ENCODE data around the gene C1QTNF12. TPM values are rescaled to one million over a fixed set of nuclear protein-coding genes. Genes with fewer than 3 reads are reported as not detected.

The C1QTNF12 gene
- total and polyA plus RNA-seq, 2 donors (not counting 3 experiments of a cell fraction or from before 2014, with no cell fraction given), result 1.0 to 1.9 TPM

DNA sequence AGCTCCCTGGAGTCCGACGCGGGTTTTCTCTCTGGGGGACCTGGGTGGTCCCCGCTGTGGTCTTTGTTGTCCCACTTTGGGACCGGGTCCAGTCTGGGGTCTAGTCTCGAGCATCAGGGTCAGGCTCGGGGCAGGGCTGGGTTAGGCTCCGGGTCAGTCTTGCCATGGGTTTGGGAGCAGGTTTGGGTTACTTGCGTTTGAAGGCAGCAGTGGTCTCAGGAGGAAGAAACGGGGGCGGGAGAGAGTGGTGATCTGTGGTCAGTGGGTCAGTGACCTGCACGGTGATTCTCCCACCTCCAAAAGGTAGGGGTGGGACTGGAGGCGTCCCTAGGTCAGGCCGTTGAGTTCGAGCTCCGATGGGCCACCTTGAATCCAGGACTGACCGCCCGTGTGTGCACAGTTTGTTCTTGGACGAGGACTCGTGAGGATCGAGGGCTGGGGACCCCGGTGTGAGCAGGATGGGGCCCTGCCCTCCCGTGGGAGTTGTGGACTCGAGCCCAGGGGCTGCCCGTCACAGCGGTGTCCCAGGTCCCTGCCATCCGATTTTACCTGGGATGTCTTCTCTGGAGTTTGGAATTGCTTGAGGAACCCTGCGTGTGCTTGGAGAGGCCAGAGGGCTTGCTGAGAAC is 12.2 kb downstream of the C1QTNF12 start:
- ChIA-PET CTCF (no interaction called here), POLR2A (no interaction called here)
- no TSS peak for BruUV-seq (replicated peaks)
- H3K4me3 ChIP-seq (replicated peaks in 1 of 3; ENCODE audit: insufficient read depth in 1 of 3, low read depth in 1 of 3, low read length in 3 of 3), result no peak overlapping the region
- TF ChIP-seq POLR2A (IDR thresholded peaks at IDR 0.05; ENCODE audit: low read depth, low read length) (no peak), FOS (IDR thresholded peaks at IDR 0.05; ENCODE audit: borderline replicate concordance, insufficient read depth, low read length) (no peak), EZH2 (IDR thresholded peaks at IDR 0.05; ENCODE audit: borderline replicate concordance, low read depth, low read length, severe bottlenecking) (no peak), JUN (IDR thresholded peaks at IDR 0.05; ENCODE audit: borderline replicate concordance, insufficient read depth, insufficient read length, low read depth) (no peak), GATA2 (IDR thresholded peaks at IDR 0.05; ENCODE audit: insufficient read depth, insufficient read length, low read depth, low read length) (no peak), POLR2AphosphoS5 (IDR thresholded peaks at IDR 0.05; ENCODE audit: insufficient read depth, low read depth, low read length) (no peak), MYC (IDR thresholded peaks at IDR 0.05; ENCODE audit: low read depth, low read length) (no peak)
- dilution Hi-C loops (cut with MboI; ENCODE audit: extremely low pct_ligation_motif_present, low sequenced_read_pairs), result no loop called here
- peaks cover 6% of the 10 kb centered on the region for H3K4me1 ChIP-seq (ENCODE audit: control insufficient read depth, extremely low read depth, insufficient read depth, low read length)
- H3K36me3 ChIP-seq (ENCODE audit: control insufficient read depth in 2 of 2, extremely low read depth in 1 of 2, insufficient read depth in 2 of 2, low read length in 2 of 2), result no peaks in the 10 kb centered on the region
- intact Hi-C loops (cut with micrococcal nuclease), result no loop called here
- no peak overlapping the region for H3K9ac ChIP-seq (replicated peaks; ENCODE audit: extremely low read depth, insufficient read depth, low read length)
- no peaks in the 10 kb centered on the region for H4K20me1 ChIP-seq (replicated peaks; ENCODE audit: control insufficient read depth, extremely low read depth, insufficient read depth, low read length)
- no peaks in the 10 kb centered on the region for H3K27me3 ChIP-seq (ENCODE audit: control insufficient read depth in 2 of 2, insufficient read depth in 2 of 2, low read length in 2 of 2)
- FAIRE-seq, result no peak
- peaks cover 40% of the 10 kb centered on the region for H3K79me2 ChIP-seq (ENCODE audit: control insufficient read depth, insufficient read depth, low read length)
- no peaks in the 10 kb centered on the region for H3K9me1 ChIP-seq (replicated peaks; ENCODE audit: control insufficient read depth, extremely low read depth, insufficient read depth, low read length)
- H2AFZ ChIP-seq (ENCODE audit: low read depth, low read length), result no peak overlapping the region
- H3K9me3 ChIP-seq (replicated peaks; ENCODE audit: control insufficient read depth, insufficient read depth, low read length), result no peaks in the 10 kb centered on the region
- no peak overlapping the region for H3K27ac ChIP-seq (ENCODE audit: insufficient read depth, low read depth, low read length)
- no peak for DNase-seq (ENCODE audit: low read depth, low spot score)
- H3K4me2 ChIP-seq (ENCODE audit: insufficient read depth, low read length), result no peak overlapping the region

- Histone ChIP-seq H3K27me3 (ENCODE audit: control insufficient read depth in 2 of 2, insufficient read depth in 2 of 2, low read length in 2 of 2) (no peaks in the 10 kb centered on the region), H3K9me1 (replicated peaks; ENCODE audit: control insufficient read depth, extremely low read depth, insufficient read depth, low read length) (no peaks in the 10 kb centered on the region), H3K36me3 (ENCODE audit: control insufficient read depth in 2 of 2, extremely low read depth in 1 of 2, insufficient read depth in 2 of 2, low read length in 2 of 2) (no peaks in the 10 kb centered on the region), H3K4me1 (ENCODE audit: control insufficient read depth, extremely low read depth, insufficient read depth, low read length) (peaks cover 6% of the 10 kb centered on the region), H3K27ac (ENCODE audit: insufficient read depth, low read depth, low read length) (no peak overlapping the region), H3K79me2 (ENCODE audit: control insufficient read depth, insufficient read depth, low read length) (peaks cover 47% of the 10 kb centered on the region), H3K9me3 (replicated peaks; ENCODE audit: control insufficient read depth, insufficient read depth, low read length) (no peaks in the 10 kb centered on the region), H3K4me2 (ENCODE audit: insufficient read depth, low read length) (no peak overlapping the region), H3K9ac (replicated peaks; ENCODE audit: extremely low read depth, insufficient read depth, low read length) (no peak overlapping the region), H3K4me3 (replicated peaks in 1 of 3; ENCODE audit: insufficient read depth in 1 of 3, low read depth in 1 of 3, low read length in 3 of 3) (no peak overlapping the region), H4K20me1 (replicated peaks; ENCODE audit: control insufficient read depth, extremely low read depth, insufficient read depth, low read length) (no peaks in the 10 kb centered on the region), H2AFZ (ENCODE audit: low read depth, low read length) (no peak overlapping the region)
- ChIA-PET CTCF (no interaction called here), POLR2A (no interaction called here)
- TF ChIP-seq GATA2 (IDR thresholded peaks at IDR 0.05; ENCODE audit: insufficient read depth, insufficient read length, low read depth, low read length) (no peak), FOS (IDR thresholded peaks at IDR 0.05; ENCODE audit: borderline replicate concordance, insufficient read depth, low read length) (no peak), CTCF (IDR thresholded peaks at IDR 0.05; ENCODE audit: extremely low read depth in 1 of 2, insufficient read depth in 1 of 2, low read depth in 1 of 2, low read length in 2 of 2) (no peak)
- FAIRE-seq, result no peak
- no peak for DNase-seq (ENCODE audit: low read depth, low spot score)
- intact Hi-C loops (cut with micrococcal nuclease) (loop anchor here (2.0 kb wide), 1 partner anchor 27 kb away; no protein-coding TSS in a partner anchor), dilution Hi-C loops (cut with MboI; ENCODE audit: extremely low pct_ligation_motif_present, low sequenced_read_pairs) (no loop called here)
- BruUV-seq (replicated peaks), result no TSS peak
Measured at GRCh38 chr1:1233567-1233892, 13.0 kb downstream of the C1QTNF12 start.
